Measurements from ENCODE around the gene FER.
"Not testable (repeated sequence)": the region's sequence is repeated elsewhere in the genome, so short reads cannot be mapped to it uniquely, and the experiment has no call there.

The FER gene

GRCh38 chr5:108747774-108748400 is at the start of gene FER:
Gene FER, plus strand, starts transcription at chr5:108747897. Its CDS starts 50,286 bp downstream, at chr5:108798183.
- DNase-seq (ENCODE audit: low read depth in 2 of 2), result no peak

DNA sequence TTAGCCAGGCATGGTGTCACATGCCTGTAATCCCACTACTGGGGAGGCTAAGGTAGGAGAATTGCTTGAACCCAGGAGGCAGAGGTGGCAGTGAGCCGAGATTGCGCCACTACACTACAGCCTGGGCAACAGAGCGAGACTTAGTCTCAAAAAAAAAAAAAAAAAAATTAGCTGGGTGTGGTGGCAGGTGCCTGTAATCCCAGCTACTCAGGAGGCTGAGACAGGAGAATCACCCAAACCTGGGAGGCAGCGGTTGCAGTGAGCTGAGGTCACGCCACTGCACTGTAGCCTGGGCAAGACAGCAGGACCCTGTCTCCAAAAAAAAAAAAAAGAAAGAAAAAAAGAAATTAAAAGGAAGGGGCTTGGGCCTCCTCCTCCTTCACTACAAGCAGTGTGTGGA is 47.3 kb upstream of the FER start:
- not testable (repeated sequence) for DNase-seq (ENCODE audit: low read depth in 2 of 2)

GRCh38 chr5:108700930-108701329 is 46.8 kb upstream of the FER start:
- DNase-seq (ENCODE audit: low read depth in 2 of 2), result no peak

GRCh38 chr5:108702546-108702945 is 45.2 kb upstream of the FER start:
- no peak for DNase-seq (ENCODE audit: low read depth in 2 of 2)

- no peak for DNase-seq (ENCODE audit: low read depth in 2 of 2)
Observed at GRCh38 chr5:108703313-108703712, 44.4 kb upstream of the FER start.

DNA sequence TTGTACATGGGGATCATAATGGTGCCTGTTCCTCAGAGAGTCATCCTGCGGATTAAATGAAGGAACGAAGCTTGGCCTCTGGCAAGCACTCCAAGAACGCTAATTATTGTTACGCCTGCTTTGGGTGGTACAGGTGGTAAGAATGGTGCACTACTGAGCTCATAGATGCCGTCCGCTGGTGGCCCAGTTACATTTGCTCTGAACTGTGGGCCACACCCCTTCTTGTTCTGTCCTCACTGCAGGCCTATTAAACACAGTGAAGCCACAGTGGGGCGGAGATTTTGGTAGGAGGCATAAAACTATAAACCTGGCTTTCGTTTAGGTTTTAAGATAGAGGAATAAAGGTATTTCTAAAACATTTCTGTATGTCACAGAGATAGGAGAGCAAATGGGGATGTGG is 40.6 kb upstream of the FER start:
- no peak for DNase-seq (ENCODE audit: low read depth in 2 of 2)

DNA sequence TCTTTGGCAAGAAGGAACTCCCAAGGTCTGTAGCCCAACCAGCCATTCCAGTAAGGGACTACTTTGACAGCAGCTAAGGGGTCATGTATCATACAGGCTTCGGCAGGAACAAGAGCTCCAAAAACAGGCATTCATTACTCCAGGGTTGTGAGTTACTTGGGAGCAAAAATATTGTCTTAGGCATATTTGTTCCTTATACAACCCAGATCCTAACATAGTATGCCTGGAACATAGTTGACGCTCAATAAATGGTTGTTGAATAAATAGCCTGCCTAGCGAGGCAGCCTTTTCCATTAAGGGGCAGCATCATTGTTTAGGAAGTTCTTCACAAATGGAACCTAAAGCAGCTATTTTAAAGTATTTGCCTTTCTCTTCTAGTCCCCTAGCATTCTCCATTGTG is 35.8 kb upstream of the FER start:
- DNase-seq (ENCODE audit: low read depth in 2 of 2), result no peak

DNA sequence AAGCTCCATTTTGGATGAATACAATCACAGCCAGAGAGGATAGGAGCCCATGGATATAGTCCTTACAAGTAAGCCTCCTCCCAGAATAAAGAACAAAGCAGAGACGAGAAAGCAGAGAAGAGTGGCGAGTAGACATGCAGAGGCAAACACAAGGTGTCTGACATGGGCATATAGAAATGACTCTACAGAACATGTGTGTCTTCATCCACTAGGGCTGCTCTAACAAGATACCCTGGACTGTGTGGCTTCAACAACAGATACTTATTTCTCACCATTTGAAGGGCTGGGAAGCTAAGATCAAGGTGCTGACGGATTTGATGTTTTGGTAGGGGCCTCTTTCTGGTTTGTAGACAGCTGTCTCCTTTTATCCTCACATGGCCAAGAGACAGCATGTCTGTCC is 32.3 kb upstream of the FER start:
- no peak for DNase-seq (ENCODE audit: low read depth in 2 of 2)

GRCh38 chr5:108720391-108720790 is 27.3 kb upstream of the FER start:
- no peak for DNase-seq (ENCODE audit: low read depth in 2 of 2)

DNA sequence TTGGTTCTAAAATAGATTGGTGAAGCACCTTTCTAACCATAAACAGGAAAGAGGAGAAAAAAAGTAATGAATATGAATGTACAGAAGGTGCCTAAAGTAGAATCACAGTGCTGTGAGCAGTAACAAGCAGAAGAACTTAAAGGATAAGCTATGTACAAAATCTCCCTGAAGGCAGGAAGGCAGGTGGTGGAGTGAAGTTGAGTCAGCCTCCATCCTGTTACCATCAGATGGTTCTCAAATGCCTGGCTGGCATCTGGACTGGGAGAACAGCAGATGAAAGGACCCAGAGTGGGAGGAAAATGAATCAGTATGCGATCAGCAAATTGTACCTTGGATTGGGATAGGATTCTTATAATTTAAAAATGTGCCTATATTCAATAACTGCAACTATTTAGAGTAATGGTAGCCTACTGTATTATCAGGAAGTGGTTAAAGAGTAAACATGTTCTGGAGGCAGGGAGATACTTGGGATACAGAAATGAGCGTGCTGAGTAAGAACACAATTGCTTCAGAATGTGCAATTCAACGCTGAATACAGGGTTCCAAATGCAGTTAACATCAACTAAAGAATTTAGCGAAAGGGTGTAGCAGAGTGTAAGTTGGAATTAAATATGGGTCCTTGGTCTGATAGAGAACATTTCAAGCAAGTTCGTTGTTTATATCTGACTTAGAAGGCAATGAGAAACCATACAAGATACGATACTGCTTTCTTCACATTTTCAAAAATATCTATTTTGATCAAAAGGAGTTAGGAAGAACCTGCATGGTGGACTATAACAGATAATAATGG is 21.1 kb upstream of the FER start:
- DNase-seq (ENCODE audit: low read depth in 2 of 2), result no peak

DNA sequence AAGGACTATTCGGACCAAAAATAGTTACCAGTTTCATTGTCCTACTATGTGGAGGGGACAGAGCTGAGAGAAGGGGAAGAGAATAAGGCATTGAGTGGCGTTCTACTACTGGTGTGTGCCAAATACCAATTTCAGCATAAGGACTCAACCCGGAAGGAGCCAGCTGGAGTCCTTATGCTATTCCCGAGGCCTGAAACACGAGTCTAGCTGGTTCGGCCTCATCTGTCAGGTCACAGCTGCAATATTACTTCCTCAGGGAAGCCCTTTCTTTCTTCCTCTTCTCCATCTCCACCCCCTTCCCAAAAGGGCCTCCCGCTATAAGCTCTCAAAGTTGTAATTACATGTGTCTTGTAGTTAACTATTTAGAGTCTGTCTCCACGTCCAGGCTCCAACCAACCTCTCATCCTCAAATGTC is 20.5 kb upstream of the FER start:
- DNase-seq (ENCODE audit: low read depth in 2 of 2), result no peak

GRCh38 chr5:108727651-108728565 is 19.8 kb upstream of the FER start:
- DNase-seq (ENCODE audit: low read depth in 2 of 2), result peak in 1 of 2 donors; percentile 8

GRCh38 chr5:108728566-108729241 is 19.0 kb upstream of the FER start:
- DNase-seq (ENCODE audit: low read depth in 2 of 2), result peak in 1 of 2 donors; percentile 3

DNA sequence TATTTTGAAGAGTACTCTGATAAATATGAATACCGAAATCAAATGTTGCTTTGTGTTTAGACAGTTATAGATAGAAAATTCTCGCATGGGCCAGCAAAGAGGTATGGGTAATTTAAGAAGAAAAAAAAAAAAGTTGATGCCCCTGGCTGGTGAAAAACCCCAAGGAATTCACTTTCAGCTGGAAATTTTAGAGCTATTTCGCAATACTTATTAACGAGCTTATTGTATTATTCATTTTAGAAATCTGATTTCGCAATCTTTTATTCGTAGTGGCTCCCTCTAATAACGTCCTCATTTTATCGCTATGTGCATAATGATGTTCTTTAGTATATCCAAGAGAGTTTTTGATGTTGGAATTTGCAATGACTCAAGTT is 18.5 kb upstream of the FER start:
- DNase-seq (ENCODE audit: low read depth in 2 of 2), result no peak

GRCh38 chr5:108730617-108731340 is 16.9 kb upstream of the FER start:
- no peak for DNase-seq (ENCODE audit: low read depth in 2 of 2)

- no peak for DNase-seq (ENCODE audit: low read depth in 2 of 2)
Observed at GRCh38 chr5:108735790-108736189, 11.9 kb upstream of the FER start.

DNA sequence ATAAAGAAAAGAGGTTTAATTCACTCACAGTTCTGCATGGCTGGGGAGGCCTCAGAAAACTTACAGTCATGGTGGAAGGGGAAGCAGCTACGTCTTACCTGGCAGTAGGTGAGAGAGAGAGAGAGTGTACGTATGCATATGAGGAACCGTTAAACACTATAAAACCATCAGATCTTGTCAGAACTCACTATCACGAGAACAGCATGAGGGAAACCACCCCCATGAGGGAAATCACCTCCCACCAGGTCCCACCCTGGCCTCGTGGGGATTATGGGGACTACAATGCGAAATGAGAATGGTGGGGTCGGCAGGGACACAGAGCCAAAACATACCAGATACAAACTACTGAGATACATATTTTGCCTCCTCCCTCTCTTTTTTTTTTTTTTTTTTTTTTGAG is 10.8 kb upstream of the FER start:
- no peak for DNase-seq (ENCODE audit: low read depth in 2 of 2)

- DNase-seq (ENCODE audit: low read depth in 2 of 2), result no peak
Observed at GRCh38 chr5:108739376-108739775, 8.3 kb upstream of the FER start.

DNA sequence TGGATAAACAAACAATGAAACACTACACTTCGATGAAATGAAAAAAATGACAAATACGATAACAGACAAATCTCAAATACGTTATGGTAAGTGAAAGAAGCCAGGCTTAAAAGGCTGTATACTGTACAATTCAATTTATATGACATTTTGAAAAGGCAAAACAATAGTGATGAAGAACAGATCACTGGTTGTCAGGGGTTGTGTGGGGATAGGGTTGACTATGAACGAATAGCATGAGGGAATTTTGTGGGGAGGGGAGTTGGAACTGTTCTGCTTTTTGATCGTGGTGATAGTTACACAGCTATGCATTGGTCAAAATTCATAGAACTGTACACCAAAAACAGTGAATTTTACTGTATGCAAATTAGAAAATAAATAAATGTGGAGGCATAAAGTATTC is 7.8 kb upstream of the FER start:
- DNase-seq (ENCODE audit: low read depth in 2 of 2), result no peak

DNA sequence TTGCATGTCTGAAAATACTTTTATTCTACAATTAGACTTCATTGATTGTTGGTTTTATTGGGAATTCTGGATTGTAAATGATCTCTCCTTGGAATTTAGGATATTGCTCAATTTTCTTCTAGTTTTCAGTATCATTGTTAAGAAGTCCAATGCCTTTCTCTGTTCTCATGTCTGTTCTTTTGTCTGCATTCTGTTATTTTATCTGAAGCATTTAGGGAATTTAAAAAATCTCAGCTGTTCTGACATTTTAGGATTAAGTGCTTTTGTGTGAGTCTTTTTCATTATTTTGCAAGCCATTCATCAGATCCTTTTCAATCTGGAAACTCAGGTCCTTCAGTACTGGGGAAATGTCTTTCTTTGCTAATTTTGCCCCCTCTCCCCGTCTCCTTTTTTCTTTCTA is 4.4 kb upstream of the FER start:
- no peak for DNase-seq (ENCODE audit: low read depth in 2 of 2)

DNA sequence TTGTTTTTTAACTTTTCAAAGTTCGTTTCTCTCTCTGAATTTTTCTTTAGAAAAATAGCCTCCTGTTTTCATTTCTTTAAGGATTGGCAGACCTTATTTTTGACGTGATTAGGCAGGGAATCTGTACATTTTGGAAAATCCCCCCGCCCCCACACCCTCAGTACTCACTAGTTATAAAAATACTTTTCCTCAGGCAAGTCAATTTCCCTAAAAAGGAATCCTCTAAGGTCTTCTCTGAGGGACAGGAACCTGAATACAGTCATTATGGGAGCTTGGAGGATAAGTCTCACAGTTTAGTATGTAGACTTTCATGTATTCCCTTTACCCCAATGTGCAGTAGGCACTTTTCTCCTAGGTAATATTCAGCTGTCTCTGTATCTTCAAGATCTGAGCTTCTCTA is 3.9 kb upstream of the FER start:
- DNase-seq (ENCODE audit: low read depth in 2 of 2), result no peak
